ENCODE data around the gene CDIP1.

The CDIP1 gene

DNA sequence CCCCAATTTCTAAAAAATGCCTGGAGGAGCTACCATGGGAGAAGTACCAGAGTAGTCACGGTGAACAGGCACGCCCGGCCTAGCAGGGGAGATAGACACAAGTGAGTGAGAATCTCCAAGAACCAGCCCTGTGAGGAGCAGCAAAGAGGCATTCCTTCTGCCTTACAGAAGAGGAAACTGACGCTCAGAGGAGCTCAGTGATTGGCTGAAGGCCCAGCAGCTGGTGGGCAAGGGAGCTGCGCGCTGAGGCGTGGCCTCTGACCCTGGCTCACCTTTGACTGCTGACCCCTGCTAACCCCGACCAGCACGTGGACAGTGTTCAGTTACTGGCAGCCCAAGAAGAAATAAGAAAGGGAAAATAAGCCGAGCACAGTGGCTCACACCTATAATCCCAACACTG, 19.4 kb upstream of the CDIP1 start:
- no peak overlapping the region for H3K27ac ChIP-seq (replicated peaks)
- no peak overlapping the region for H3K4me3 ChIP-seq (replicated peaks; ENCODE audit: insufficient read depth, low read length)
- TF ChIP-seq POLR2AphosphoS5 (IDR thresholded peaks at IDR 0.05; ENCODE audit: low read depth) = no peak
- TF ChIP-seq, protein P1, sequence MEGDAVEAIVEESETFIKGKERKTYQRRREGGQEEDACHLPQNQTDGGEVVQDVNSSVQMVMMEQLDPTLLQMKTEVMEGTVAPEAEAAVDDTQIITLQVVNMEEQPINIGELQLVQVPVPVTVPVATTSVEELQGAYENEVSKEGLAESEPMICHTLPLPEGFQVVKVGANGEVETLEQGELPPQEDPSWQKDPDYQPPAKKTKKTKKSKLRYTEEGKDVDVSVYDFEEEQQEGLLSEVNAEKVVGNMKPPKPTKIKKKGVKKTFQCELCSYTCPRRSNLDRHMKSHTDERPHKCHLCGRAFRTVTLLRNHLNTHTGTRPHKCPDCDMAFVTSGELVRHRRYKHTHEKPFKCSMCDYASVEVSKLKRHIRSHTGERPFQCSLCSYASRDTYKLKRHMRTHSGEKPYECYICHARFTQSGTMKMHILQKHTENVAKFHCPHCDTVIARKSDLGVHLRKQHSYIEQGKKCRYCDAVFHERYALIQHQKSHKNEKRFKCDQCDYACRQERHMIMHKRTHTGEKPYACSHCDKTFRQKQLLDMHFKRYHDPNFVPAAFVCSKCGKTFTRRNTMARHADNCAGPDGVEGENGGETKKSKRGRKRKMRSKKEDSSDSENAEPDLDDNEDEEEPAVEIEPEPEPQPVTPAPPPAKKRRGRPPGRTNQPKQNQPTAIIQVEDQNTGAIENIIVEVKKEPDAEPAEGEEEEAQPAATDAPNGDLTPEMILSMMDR (IDR thresholded peaks at IDR 0.05; ENCODE audit: insufficient read depth, low read length) = no peak
- TF ChIP-seq GABPA (IDR thresholded peaks at IDR 0.05; ENCODE audit: low read depth) = no peak
- TF ChIP-seq SPI1 (IDR thresholded peaks at IDR 0.05; ENCODE audit: borderline replicate concordance, low read depth) = no peak
- H3K27me3 ChIP-seq (ENCODE audit: insufficient read depth, poor library complexity, severe bottlenecking) = no peaks in the 10 kb centered on the region
- DNase-seq (ENCODE audit: low read depth in 1 of 2, low spot score in 1 of 2) = no peak

DNA sequence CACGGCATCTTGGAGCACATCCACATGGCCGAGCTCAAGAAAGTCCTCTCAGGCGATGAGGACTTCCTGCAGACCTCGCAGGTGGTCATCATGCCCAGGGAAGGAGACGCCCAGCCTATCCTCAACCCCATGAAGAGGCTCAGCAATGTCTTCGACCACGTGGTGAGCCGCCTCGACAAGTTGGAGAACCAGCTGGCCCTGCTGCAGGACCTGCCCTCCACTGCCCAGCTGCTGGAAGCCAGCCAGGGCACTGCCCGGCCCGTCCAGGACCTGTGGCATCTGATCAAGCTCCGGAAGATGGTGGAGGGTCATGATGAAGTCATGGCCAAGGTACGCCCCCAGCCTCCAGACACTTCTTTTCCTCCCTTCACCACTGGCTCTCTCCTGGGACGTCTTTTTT, 18.0 kb upstream of the CDIP1 start:
- Histone ChIP-seq H3K27ac (replicated peaks) (no peak overlapping the region), H3K27me3 (ENCODE audit: insufficient read depth, poor library complexity, severe bottlenecking) (no peaks in the 10 kb centered on the region), H3K4me3 (replicated peaks; ENCODE audit: insufficient read depth, low read length) (no peak overlapping the region)
- TF ChIP-seq, protein P2, sequence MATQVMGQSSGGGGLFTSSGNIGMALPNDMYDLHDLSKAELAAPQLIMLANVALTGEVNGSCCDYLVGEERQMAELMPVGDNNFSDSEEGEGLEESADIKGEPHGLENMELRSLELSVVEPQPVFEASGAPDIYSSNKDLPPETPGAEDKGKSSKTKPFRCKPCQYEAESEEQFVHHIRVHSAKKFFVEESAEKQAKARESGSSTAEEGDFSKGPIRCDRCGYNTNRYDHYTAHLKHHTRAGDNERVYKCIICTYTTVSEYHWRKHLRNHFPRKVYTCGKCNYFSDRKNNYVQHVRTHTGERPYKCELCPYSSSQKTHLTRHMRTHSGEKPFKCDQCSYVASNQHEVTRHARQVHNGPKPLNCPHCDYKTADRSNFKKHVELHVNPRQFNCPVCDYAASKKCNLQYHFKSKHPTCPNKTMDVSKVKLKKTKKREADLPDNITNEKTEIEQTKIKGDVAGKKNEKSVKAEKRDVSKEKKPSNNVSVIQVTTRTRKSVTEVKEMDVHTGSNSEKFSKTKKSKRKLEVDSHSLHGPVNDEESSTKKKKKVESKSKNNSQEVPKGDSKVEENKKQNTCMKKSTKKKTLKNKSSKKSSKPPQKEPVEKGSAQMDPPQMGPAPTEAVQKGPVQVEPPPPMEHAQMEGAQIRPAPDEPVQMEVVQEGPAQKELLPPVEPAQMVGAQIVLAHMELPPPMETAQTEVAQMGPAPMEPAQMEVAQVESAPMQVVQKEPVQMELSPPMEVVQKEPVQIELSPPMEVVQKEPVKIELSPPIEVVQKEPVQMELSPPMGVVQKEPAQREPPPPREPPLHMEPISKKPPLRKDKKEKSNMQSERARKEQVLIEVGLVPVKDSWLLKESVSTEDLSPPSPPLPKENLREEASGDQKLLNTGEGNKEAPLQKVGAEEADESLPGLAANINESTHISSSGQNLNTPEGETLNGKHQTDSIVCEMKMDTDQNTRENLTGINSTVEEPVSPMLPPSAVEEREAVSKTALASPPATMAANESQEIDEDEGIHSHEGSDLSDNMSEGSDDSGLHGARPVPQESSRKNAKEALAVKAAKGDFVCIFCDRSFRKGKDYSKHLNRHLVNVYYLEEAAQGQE (IDR thresholded peaks at IDR 0.05; ENCODE audit: insufficient replicate concordance, low read depth) = no peak
- TF ChIP-seq, protein P1 (IDR thresholded peaks at IDR 0.05; ENCODE audit: insufficient read depth, low read length) = no peak
- TF ChIP-seq GABPA (IDR thresholded peaks at IDR 0.05; ENCODE audit: low read depth) (no peak), SPI1 (IDR thresholded peaks at IDR 0.05; ENCODE audit: borderline replicate concordance, low read depth) (no peak), POLR2AphosphoS5 (IDR thresholded peaks at IDR 0.05; ENCODE audit: low read depth) (no peak)
- DNase-seq (ENCODE audit: low read depth in 1 of 2, low spot score in 1 of 2) = no peak

GRCh38 chr16:4556112-4556511, 17.5 kb upstream of the CDIP1 start, which contains the start of gene C16orf96:
Gene C16orf96, plus strand, starts transcription at chr16:4556340. Its CDS starts 150 bp downstream, at chr16:4556490.
- Histone ChIP-seq H3K27ac (replicated peaks) (no peak within 1 kb of the TSS), H3K4me3 (replicated peaks; ENCODE audit: insufficient read depth, low read length) (no peak within 1 kb of the TSS), H3K27me3 (ENCODE audit: insufficient read depth, poor library complexity, severe bottlenecking) (no peaks in the 10 kb centered on the region)
- TF ChIP-seq, protein P2 (IDR thresholded peaks at IDR 0.05; ENCODE audit: insufficient replicate concordance, low read depth) = no peak
- TF ChIP-seq SPI1 (IDR thresholded peaks at IDR 0.05; ENCODE audit: borderline replicate concordance, low read depth) (no peak), POLR2AphosphoS5 (IDR thresholded peaks at IDR 0.05; ENCODE audit: low read depth) (no peak)
- TF ChIP-seq, protein P1 (IDR thresholded peaks at IDR 0.05; ENCODE audit: insufficient read depth, low read length) = no peak
- no peak for DNase-seq (ENCODE audit: low read depth in 1 of 2, low spot score in 1 of 2)

GRCh38 chr16:4552541-4552940, 14.0 kb upstream of the CDIP1 start:
- Histone ChIP-seq H3K27ac (replicated peaks) (no peak overlapping the region), H3K4me3 (replicated peaks; ENCODE audit: insufficient read depth, low read length) (no peak overlapping the region), H3K27me3 (ENCODE audit: insufficient read depth, poor library complexity, severe bottlenecking) (no peaks in the 10 kb centered on the region)
- DNase-seq (ENCODE audit: low read depth in 1 of 2, low spot score in 1 of 2) = no peak
- TF ChIP-seq, protein P2 (IDR thresholded peaks at IDR 0.05; ENCODE audit: insufficient replicate concordance, low read depth) = no peak
- TF ChIP-seq GABPA (IDR thresholded peaks at IDR 0.05; ENCODE audit: low read depth) = no peak
- TF ChIP-seq POLR2AphosphoS5 (IDR thresholded peaks at IDR 0.05; ENCODE audit: low read depth) = no peak
- TF ChIP-seq, protein P1 (IDR thresholded peaks at IDR 0.05; ENCODE audit: insufficient read depth, low read length) = no peak
- no peak for TF ChIP-seq SPI1 (IDR thresholded peaks at IDR 0.05; ENCODE audit: borderline replicate concordance, low read depth)

Measured in HL-60 (cell line).